HEK293 (cell line): ENCODE data around the gene WDPCP.

Experiments
- CTCF ChIA-PET: fragments of 350-600 bp; formaldehyde crosslinking; extraction: SDS; loops from one replicate; lab custom pipeline; 2021; ENCODE audit warnings: antibody characterized with exemption; lab: Yijun Ruan, JAX
- POLR2A ChIA-PET: fragments of 300-600 bp; formaldehyde crosslinking; extraction: SDS; loops from one replicate; lab custom pipeline; 2020; ENCODE audit warnings: antibody characterized with exemption, inconsistent platforms; lab: Yijun Ruan, JAX
- H3K27ac ChIP-seq: fragments of 200-500 bp; sonication (Bioruptor generic); 2 replicates; pipeline ENCODE4 v1.5.1; 2014; ENCODE audit warnings: low read depth, low read length, control low read depth, inconsistent platforms; ENCODE audit errors: extremely low read depth
- H3K36me3 ChIP-seq, 2 experiments: fragments of 200-500 bp in 1 of 2; sonication (Bioruptor generic) in 1 of 2; 1 replicate in 1 of 2; 2 replicates in 1 of 2; pipeline ENCODE4 v1.5.1; 2014 to 2017; ENCODE audit warnings: inconsistent platforms in 2 of 2, low read length in 2 of 2; ENCODE audit not compliant: control insufficient read depth in 2 of 2, insufficient read depth in 1 of 2
- H3K4me1 ChIP-seq: fragments of 200-500 bp; sonication (Bioruptor generic); 2 replicates; pipeline ENCODE4 v1.5.1; 2014; ENCODE audit warnings: mild to moderate bottlenecking, low read length, inconsistent platforms; ENCODE audit not compliant: control insufficient read depth, insufficient read depth
- H3K4me3 ChIP-seq: 2 replicates; pipeline ENCODE4 v1.5.1; 2011; ENCODE audit warnings: low read depth, mild to moderate bottlenecking, control low read depth, low read length, moderate library complexity
- H3K9me3 ChIP-seq: fragments of 200-500 bp; sonication (Bioruptor generic); 2 replicates; pipeline ENCODE4 v1.5.1; 2014; ENCODE audit warnings: low read depth, low read length, inconsistent platforms; ENCODE audit not compliant: control insufficient read depth, insufficient read depth
- KLF7 ChIP-seq: fragments of 450-650 bp; formaldehyde crosslinking; IDR thresholded peaks from 2 replicates; pipeline ENCODE4 v1.5.1; 2016; ENCODE audit warnings: missing biosample characterization, missing genetic modification characterization, borderline replicate concordance
- SETDB1 ChIP-seq: IDR thresholded peaks from one replicate; pipeline ENCODE4 v1.6.1; 2017; ENCODE audit warnings: mild to moderate bottlenecking, low read length, moderate library complexity, mixed read lengths; ENCODE audit not compliant: insufficient read length
- TRIM28 ChIP-seq: IDR thresholded peaks from 2 replicates; pipeline ENCODE4 v1.6.1; 2011; ENCODE audit warnings: low read length, control low read depth, borderline replicate concordance
- ZBTB17 ChIP-seq: fragments of 450-650 bp; formaldehyde crosslinking; IDR thresholded peaks from 2 replicates; pipeline ENCODE4 v1.5.1; 2016; ENCODE audit warnings: missing biosample characterization, missing genetic modification characterization
- ZBTB6 ChIP-seq: fragments of 450-650 bp; formaldehyde crosslinking; IDR thresholded peaks from 2 replicates; pipeline ENCODE4 v1.5.1; 2017; ENCODE audit warnings: missing biosample characterization, missing genetic modification characterization
- ZFP41 ChIP-seq: fragments of 450-650 bp; formaldehyde crosslinking; IDR thresholded peaks from 2 replicates; pipeline ENCODE4 v1.5.1; 2016; ENCODE audit warnings: missing biosample characterization, missing genetic modification characterization, borderline replicate concordance
- ZNF132 ChIP-seq: fragments of 450-650 bp; formaldehyde crosslinking; IDR thresholded peaks from 2 replicates; pipeline ENCODE4 v1.5.1; 2017; ENCODE audit warnings: missing biosample characterization, missing genetic modification characterization, borderline replicate concordance
- ZNF155 ChIP-seq: fragments of 450-650 bp; formaldehyde crosslinking; IDR thresholded peaks from 2 replicates; pipeline ENCODE4 v1.5.1; 2016; ENCODE audit warnings: missing biosample characterization, missing genetic modification characterization
- ZNF184 ChIP-seq: fragments of 450-650 bp; IDR thresholded peaks from 2 replicates; pipeline ENCODE4 v1.5.1; 2018; ENCODE audit warnings: missing biosample characterization, mild to moderate bottlenecking, missing genetic modification characterization
- ZNF311 ChIP-seq: fragments of 450-650 bp; formaldehyde crosslinking; IDR thresholded peaks from 2 replicates; pipeline ENCODE4 v1.5.1; 2017; ENCODE audit warnings: missing biosample characterization, missing genetic modification characterization, borderline replicate concordance
- ZNF37A ChIP-seq: fragments of 450-650 bp; IDR thresholded peaks from 2 replicates; pipeline ENCODE4 v1.5.1; 2018; ENCODE audit warnings: missing biosample characterization, missing genetic modification characterization
- ZNF404 ChIP-seq: fragments of 450-650 bp; formaldehyde crosslinking; IDR thresholded peaks from 2 replicates; pipeline ENCODE4 v1.5.1; 2017; ENCODE audit warnings: missing biosample characterization, missing genetic modification characterization
- ZNF544 ChIP-seq: fragments of 450-650 bp; formaldehyde crosslinking; IDR thresholded peaks from 2 replicates; pipeline ENCODE4 v1.5.0; 2017; ENCODE audit warnings: missing biosample characterization, missing genetic modification characterization
- ZNF560 ChIP-seq: fragments of 450-650 bp; formaldehyde crosslinking; IDR thresholded peaks from 2 replicates; pipeline ENCODE4 v1.5.1; 2017; ENCODE audit warnings: missing biosample characterization, missing genetic modification characterization, borderline replicate concordance
- ZNF610 ChIP-seq: fragments of 450-650 bp; formaldehyde crosslinking; IDR thresholded peaks from 2 replicates; pipeline ENCODE4 v1.5.1; 2016; ENCODE audit warnings: missing biosample characterization, missing genetic modification characterization, borderline replicate concordance
- ZNF654 ChIP-seq: fragments of 450-650 bp; formaldehyde crosslinking; IDR thresholded peaks from 2 replicates; pipeline ENCODE4 v1.5.1; 2016; ENCODE audit warnings: low read depth, missing biosample characterization, missing genetic modification characterization
- ZNF658 ChIP-seq: fragments of 450-650 bp; formaldehyde crosslinking; IDR thresholded peaks from 2 replicates; pipeline ENCODE4; 2016; ENCODE audit warnings: missing biosample characterization, missing genetic modification characterization
- ZNF837 ChIP-seq: fragments of 450-650 bp; formaldehyde crosslinking; IDR thresholded peaks from 2 replicates; pipeline ENCODE4 v1.5.1; 2016; ENCODE audit warnings: missing biosample characterization, missing genetic modification characterization
- TF ChIP-seq, protein P1 (sequence below): fragments of 450-650 bp; formaldehyde crosslinking; IDR thresholded peaks from 2 replicates; pipeline ENCODE4 v1.5.1; 2016; ENCODE audit warnings: missing biosample characterization, missing genetic modification characterization
- TF ChIP-seq, protein P2 (sequence below): fragments of 450-650 bp; formaldehyde crosslinking; IDR thresholded peaks from 2 replicates; pipeline ENCODE4 v1.5.1; 2017; ENCODE audit warnings: missing biosample characterization, missing genetic modification characterization
- TF ChIP-seq, protein P3 (sequence below): fragments of 450-650 bp; formaldehyde crosslinking; IDR thresholded peaks from 2 replicates; pipeline ENCODE4 v1.5.1; 2017; ENCODE audit warnings: missing biosample characterization, missing genetic modification characterization
- TF ChIP-seq, protein P4 (sequence below): fragments of 450-650 bp; formaldehyde crosslinking; conservative IDR thresholded peaks from 2 replicates; pipeline ENCODE4 v1.5.1; 2016; ENCODE audit warnings: low read depth, missing biosample characterization, missing genetic modification characterization

The WDPCP gene

GRCh38 chr2:63104482-63104881 lies 483.8 kb downstream of the WDPCP start:
- Histone ChIP-seq H3K4me1 (no peaks in the 10 kb centered on the region), H3K9me3 (no peaks in the 10 kb centered on the region), H3K36me3 (no peaks in the 10 kb centered on the region), H3K4me3 (no peak overlapping the region), H3K27ac (no peak overlapping the region)
- 0 out of 2 replicates have a peak, but pooled peaks have one; percentile 20 for TF ChIP-seq TRIM28
- TF ChIP-seq ZNF37A (tag by site-specific recombination) = no peak
- peak; percentile 80 for TF ChIP-seq SETDB1
- no peak for TF ChIP-seq ZNF132 (tag by site-specific recombination)
- POLR2A ChIA-PET = no interaction called here
- CTCF ChIA-PET = no interaction called here

GRCh38 chr2:63101954-63102353 lies 486.3 kb downstream of the WDPCP start:
- POLR2A ChIA-PET = no interaction called here
- Histone ChIP-seq H3K36me3 (no peaks in the 10 kb centered on the region), H3K4me1 (no peaks in the 10 kb centered on the region), H3K9me3 (no peaks in the 10 kb centered on the region), H3K4me3 (no peak overlapping the region), H3K27ac (no peak overlapping the region)
- TF ChIP-seq ZNF610 (no peak), ZNF658 (no peak), ZNF544 (tag by site-specific recombination) (no peak), ZFP41 (tag by site-specific recombination) (no peak), ZBTB6 (tag by site-specific recombination) (no peak), ZNF184 (tag by site-specific recombination) (no peak), ZNF155 (tag by site-specific recombination) (no peak), ZNF837 (tag by site-specific recombination) (no peak), ZBTB17 (no peak), ZNF404 (tag by site-specific recombination) (no peak), KLF7 (tag by site-specific recombination) (no peak), ZNF560 (tag by site-specific recombination) (no peak), ZNF311 (tag by site-specific recombination) (no peak), ZNF654 (tag by site-specific recombination) (no peak)
- TF ChIP-seq, protein P1, sequence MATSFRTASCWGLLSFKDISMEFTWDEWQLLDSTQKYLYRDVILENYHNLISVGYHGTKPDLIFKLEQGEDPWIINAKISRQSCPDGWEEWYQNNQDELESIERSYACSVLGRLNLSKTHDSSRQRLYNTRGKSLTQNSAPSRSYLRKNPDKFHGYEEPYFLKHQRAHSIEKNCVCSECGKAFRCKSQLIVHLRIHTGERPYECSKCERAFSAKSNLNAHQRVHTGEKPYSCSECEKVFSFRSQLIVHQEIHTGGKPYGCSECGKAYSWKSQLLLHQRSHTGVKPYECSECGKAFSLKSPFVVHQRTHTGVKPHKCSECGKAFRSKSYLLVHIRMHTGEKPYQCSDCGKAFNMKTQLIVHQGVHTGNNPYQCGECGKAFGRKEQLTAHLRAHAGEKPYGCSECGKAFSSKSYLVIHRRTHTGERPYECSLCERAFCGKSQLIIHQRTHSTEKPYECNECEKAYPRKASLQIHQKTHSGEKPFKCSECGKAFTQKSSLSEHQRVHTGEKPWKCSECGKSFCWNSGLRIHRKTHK (tag by site-specific recombination) = no peak
- TF ChIP-seq, protein P2, sequence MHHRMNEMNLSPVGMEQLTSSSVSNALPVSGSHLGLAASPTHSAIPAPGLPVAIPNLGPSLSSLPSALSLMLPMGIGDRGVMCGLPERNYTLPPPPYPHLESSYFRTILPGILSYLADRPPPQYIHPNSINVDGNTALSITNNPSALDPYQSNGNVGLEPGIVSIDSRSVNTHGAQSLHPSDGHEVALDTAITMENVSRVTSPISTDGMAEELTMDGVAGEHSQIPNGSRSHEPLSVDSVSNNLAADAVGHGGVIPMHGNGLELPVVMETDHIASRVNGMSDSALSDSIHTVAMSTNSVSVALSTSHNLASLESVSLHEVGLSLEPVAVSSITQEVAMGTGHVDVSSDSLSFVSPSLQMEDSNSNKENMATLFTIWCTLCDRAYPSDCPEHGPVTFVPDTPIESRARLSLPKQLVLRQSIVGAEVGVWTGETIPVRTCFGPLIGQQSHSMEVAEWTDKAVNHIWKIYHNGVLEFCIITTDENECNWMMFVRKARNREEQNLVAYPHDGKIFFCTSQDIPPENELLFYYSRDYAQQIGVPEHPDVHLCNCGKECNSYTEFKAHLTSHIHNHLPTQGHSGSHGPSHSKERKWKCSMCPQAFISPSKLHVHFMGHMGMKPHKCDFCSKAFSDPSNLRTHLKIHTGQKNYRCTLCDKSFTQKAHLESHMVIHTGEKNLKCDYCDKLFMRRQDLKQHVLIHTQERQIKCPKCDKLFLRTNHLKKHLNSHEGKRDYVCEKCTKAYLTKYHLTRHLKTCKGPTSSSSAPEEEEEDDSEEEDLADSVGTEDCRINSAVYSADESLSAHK = no peak
- TF ChIP-seq, protein P3, sequence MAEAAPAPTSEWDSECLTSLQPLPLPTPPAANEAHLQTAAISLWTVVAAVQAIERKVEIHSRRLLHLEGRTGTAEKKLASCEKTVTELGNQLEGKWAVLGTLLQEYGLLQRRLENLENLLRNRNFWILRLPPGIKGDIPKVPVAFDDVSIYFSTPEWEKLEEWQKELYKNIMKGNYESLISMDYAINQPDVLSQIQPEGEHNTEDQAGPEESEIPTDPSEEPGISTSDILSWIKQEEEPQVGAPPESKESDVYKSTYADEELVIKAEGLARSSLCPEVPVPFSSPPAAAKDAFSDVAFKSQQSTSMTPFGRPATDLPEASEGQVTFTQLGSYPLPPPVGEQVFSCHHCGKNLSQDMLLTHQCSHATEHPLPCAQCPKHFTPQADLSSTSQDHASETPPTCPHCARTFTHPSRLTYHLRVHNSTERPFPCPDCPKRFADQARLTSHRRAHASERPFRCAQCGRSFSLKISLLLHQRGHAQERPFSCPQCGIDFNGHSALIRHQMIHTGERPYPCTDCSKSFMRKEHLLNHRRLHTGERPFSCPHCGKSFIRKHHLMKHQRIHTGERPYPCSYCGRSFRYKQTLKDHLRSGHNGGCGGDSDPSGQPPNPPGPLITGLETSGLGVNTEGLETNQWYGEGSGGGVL (tag by site-specific recombination) = no peak
- TF ChIP-seq, protein P4, sequence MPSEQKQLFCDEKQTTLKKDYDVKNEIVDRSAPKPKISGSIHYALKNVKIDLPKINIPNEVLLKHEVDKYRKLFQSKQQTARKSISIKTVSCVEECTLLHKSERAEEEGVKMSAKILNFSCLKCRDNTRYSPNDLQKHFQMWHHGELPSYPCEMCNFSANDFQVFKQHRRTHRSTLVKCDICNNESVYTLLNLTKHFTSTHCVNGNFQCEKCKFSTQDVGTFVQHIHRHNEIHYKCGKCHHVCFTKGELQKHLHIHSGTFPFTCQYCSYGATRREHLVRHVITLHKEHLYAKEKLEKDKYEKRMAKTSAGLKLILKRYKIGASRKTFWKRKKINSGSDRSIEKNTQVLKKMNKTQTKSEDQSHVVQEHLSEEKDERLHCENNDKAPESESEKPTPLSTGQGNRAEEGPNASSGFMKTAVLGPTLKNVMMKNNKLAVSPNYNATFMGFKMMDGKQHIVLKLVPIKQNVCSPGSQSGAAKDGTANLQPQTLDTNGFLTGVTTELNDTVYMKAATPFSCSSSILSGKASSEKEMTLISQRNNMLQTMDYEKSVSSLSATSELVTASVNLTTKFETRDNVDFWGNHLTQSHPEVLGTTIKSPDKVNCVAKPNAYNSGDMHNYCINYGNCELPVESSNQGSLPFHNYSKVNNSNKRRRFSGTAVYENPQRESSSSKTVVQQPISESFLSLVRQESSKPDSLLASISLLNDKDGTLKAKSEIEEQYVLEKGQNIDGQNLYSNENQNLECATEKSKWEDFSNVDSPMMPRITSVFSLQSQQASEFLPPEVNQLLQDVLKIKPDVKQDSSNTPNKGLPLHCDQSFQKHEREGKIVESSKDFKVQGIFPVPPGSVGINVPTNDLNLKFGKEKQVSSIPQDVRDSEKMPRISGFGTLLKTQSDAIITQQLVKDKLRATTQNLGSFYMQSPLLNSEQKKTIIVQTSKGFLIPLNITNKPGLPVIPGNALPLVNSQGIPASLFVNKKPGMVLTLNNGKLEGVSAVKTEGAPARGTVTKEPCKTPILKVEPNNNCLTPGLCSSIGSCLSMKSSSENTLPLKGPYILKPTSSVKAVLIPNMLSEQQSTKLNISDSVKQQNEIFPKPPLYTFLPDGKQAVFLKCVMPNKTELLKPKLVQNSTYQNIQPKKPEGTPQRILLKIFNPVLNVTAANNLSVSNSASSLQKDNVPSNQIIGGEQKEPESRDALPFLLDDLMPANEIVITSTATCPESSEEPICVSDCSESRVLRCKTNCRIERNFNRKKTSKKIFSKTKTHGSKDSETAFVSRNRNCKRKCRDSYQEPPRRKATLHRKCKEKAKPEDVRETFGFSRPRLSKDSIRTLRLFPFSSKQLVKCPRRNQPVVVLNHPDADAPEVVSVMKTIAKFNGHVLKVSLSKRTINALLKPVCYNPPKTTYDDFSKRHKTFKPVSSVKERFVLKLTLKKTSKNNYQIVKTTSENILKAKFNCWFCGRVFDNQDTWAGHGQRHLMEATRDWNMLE (tag by site-specific recombination) = no peak
- CTCF ChIA-PET = no interaction called here
